GM21619 (cell line): ENCODE data around the gene GYPA.
"Not testable (repeated sequence)": the region's sequence is repeated elsewhere in the genome, so short reads cannot be mapped to it uniquely, and the experiment has no call there.

Source experiments
- ATAC-seq: cut with Tn5 transposase; IDR thresholded peaks from one replicate; pipeline ENCODE4 v1.9.1; 2021; ENCODE audit not compliant: unreplicated experiment

Gene GYPA

DNA sequence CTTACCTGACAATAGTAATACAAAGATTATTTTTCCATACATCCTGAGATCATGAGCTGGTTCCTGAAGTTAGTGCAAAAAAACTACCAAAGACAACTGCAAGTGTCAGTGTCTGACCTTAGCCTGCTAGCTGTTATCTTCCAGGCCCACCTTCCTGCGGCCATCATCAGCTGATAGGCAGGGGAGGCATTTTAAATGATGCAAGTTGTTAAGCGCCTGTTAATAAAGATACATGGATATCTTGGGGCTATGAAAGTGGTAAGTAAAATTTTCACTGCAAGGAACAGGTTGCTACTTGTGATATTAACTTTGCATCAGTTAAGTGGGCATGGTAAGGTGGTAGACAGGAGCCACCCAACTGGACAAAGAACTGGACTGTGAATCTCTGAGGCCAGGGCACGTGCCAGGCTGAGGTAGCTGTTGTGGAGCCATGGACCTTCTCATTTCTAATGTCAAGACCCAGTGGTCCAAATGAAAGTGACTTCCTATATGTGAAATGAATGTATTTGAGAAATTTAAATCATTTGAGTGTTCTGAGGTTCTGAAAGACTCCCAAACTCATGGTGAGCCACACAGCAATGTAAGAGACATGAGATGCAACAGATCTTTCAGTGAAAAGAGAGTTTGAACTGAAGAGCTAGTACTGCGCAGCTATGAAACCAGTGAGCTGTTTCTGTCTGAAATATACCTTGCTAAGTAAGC, at the start of gene GYPA:
Gene GYPA (minus strand): TSS at position 125 of the 702 bp plus-strand sequence. CDS start 83 bp downstream, at position 42.
- ATAC-seq = not testable (repeated sequence)

DNA sequence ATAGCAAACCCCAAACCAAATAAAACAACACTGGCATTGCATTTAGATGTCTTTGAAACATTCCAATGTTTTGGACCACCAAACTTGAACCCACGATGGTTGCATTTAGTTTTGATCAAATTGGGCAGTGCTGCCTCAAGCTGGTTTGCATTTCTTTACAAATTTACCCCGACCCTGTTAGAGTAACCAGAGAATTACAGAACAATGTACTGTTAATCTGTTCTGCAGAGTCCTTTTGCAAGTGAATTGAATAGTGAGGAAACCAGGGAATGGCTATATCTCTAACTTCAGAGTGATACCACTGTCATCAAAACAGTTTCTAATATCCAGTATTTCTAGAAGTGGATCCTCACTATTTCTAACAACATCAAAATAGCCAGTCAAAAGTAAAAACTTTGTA, 49.5 kb upstream of the GYPA start:
- ATAC-seq = no peak

DNA sequence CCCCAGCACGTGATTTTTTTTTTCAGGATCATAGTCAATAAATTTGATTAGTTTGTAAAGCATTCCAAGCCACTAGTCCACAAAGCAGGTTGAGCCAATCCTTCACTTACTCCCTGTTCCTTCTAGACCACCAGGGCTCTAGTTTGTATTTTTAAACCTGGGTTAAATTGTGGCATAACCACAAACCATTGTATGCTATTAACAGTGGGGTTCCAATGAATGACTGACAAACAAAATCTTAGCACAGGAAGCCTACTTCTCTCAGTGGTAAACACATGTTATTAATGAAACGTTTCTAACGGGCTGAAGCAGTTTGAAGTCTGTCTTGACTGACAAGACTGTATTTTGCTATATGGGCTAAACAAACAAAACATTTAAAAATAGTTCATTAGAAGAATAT, 48.6 kb upstream of the GYPA start:
- ATAC-seq = peak; percentile 93

DNA sequence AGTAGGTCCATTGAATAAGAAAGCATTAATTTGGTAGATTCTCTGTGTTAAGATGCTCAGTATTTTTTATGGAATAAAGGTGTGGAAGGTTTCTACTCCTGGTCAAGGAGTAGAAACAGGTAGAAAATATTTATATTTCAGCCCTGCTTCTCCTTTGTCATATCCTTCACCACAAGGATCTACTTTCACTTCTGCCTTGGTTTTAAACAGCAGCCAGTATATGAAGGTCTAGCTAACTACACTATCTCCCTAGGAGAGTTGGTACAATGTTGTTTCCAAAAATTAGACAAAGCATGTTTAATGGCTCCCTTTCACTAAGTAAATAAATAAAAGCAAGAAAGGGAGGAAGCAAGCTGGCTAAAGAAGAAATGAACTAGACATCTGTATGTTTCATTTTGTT, 44.6 kb upstream of the GYPA start:
- ATAC-seq = no peak

DNA sequence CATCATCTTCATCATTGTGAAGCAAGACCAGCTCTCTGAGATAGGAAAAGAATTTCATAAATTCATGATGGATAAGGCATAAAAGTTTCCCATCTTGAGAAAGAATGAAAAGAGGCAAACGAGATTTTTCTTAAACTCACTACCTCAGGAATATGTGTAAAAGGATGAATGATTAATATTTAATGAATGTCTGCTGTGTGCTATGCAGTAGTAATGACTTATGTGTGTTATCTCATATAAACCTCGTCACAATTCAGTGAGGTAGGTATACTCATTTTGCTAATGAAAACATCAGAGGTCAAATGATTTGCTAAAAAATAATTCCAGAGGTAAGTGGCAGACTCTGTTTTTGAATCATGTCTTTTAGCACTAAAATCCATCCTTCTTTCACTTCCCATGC, 42.6 kb upstream of the GYPA start:
- no peak for ATAC-seq

DNA sequence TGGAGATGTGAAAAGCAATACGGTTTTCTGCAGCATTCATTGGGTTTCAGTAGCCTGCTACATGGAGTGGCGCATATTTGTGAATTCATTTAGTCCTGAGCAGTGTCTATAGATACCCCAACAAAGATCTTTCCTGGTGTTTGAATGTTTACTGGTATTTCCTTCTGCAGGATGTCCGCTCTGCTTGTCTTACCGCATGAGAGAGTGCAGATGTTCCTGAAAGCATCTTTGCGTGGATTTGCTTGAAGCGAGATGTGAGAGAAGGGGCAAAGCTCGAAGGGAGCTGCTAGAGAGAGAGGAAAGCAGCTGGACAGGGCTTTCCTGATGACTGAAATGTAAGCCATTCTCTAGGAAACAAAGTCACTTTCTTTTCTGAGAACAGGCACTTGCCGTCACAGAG, 40.9 kb upstream of the GYPA start:
- ATAC-seq = peak; percentile 49

DNA sequence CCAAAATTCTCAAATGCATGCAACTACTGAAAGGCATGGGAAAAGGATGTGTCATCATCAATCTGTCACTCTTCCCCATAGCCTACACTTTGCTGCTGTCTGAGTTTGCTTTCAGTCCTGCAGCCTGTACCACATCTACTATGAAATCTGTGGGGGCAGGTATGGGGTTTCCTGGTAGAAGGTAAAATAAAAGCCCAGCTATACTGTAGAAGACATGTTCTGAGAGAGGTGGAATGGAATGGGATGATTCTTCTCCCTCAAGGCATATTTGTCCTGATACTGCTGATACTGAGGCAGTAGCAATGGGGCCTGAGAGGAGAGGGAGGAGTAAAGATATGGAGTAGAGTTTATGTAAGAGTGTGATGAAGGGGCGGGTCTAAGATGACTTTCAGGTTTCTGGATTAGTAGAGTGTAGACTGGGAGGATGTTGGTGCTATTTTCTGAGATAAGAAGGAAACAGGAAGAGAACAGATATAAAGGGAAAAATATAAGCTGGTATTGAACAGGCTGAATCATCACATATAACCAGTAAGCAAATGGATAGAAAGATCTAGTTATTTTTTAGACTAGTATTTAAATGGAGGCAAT, 38.7 kb upstream of the GYPA start:
- ATAC-seq = no peak

DNA sequence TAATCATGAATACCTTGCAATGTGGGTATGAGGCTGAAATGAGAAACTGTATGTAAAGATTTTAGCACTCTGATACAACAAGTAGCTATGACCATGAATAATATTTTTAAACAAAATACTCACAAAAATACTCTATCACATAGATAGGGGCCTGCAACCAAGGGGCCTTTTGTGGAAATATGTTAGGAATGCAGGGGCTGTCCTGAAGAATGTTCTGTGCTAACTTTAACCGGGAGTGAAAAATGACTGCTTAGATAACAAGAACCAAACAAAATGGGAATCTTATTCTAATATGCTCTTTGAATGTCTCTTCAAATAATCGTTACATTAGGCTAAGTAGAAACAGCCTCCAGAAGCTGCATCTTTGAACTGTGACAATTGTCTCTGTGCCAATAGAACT, 37.9 kb upstream of the GYPA start:
- ATAC-seq = no peak

DNA sequence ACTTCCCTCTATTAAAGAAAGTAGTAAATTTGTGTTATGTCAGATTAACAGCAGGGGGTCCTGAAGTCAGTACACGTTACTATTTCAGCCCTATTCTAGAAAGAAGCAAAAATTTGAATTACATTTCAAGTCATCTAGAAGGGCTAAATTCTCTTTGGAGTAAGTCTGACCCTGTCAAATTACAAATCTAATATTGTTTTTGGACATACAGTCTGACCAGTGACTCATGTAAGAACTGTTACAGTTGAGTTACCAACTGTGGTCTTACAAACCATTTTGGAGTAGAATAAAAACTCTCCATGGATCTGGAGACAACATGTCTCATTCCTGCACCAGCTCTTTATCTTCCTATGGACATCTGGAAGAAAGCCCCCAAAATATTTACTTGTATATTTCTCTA, 36.0 kb upstream of the GYPA start:
- no peak for ATAC-seq

DNA sequence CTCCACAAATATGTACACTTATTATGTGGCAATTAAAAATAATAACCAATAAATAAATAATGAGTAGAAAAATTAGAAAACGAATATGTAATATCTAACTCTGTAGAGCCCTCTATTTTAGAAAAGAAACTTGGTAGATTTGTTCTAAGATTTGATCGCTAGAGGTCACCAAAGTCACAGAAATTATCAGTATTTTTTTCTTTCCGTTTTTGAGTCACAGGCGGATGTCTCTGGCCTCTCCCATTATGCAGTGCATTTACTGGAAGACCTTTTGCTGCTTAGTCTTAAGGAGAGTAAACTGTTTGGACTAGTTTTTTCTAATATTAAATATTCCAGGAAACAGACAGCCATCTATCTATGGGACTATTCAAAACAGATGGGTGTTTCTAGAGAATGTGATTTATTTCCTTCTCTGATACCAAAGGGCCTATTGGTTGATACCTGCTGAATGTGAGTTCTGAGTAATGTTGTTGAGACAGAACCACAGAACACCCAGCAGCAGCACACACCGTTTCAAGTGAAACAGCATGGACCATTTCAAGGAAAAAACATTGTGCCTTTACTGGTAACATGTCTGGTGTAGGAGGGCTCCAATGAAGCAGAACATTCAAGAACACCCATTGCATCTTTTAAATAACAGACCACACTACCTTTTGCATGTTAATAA, 34.0 kb upstream of the GYPA start:
- ATAC-seq = peak; percentile 82

DNA sequence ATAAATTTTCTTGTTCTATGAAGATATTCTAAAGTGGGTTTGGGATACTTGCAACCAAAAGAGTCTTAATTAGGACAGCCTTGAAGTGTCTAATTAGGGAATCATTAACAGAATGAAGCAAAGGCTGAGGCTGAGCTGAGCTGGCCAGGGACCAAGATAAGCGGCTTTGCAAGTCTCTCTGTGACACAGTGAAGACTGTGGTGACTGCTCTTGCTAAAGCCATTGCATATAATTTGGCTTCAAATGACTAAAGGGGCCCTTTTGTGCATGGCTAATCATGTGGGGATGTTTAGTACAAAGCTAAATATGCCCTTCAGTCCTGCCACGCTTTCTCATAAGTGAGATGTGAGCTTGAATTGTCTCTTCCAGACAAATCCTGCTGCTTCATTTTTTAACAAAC, 31.2 kb upstream of the GYPA start:
- ATAC-seq = no peak

DNA sequence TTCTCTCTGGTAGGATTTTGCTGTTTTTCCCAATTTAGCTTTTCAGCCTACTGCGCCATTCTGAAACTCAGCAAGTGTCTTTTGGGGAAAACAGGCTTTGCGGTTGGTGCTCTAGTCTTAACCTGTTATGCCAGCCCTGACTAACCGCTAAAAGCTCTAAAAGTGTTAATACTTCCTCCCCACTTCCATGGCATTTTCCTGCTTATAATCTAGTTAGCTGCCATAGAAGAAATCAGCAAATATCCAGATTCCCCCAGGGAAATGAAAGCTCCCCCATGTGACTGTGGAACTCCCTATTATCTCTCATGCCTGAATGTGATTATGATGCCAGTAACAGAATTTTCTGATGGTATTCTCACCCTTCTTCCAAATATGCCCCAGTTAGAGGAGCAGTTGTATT, 28.7 kb upstream of the GYPA start:
- ATAC-seq = no peak

DNA sequence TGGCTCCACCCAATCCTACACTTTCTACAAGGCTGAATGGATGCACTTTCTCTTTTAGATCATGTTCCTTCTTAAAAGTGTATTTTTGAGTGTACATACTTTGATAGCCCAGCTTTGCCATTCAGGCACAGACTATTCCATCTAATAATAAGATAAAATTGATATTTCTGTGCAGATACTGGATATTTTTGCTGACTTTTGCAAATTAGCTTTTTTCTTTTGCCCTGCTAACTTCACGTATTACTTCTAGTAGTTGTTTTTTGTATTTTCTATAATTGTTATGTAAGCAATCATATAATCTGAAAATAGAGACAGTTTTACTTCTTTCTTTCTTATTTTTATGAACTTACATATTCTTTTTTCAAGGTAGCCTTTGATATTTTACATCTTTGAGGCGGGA, 13.5 kb upstream of the GYPA start:
- no peak for ATAC-seq

DNA sequence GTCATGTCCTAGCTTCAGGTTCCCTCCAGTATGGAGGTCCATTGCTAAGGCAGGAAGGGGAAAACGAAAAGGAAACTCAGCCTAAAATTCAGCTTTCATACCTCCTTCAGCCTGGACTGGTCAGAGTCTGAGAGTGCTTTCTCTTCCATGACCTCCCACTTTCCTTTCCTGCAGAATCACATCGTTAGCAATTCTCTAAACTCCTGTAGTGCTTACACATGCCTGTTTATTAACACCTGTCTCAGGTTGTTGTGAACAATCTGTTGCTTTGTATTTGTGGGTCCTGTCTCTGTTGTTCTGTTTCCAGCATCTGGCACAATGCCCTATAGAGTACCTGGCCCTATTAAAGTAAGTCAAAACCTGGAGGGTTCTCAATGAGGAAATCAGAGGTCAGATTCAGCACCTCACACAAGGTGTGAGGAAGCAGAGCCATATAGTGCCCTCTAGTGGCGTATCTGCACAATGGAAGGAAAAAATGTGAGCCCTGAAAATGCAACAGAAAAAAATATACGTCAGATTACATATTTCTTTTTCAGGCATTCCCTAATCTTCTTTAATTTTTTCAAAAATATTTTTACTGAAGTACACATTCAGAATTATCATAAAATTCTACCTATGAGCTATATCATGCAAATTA, 2.3 kb upstream of the GYPA start:
- peak; percentile 91 for ATAC-seq

DNA sequence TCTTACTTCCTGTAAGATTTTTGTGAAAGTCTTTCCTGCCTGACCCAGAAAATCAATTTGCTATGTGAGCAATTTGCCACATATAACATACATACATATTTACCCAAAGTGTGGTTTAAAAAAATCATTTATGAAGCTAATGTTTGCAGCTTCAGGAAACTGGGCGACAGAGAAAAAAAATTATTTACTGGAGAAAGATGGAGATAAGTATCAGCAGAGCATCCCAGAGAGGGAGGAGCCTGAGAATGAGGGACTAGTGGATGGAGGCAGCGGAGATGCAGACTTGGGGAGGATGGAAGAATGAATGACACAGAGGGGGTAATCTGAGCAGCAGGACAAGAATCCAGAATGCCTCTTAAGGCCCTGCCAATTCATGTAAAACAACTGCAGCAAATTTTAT, 975 bp upstream of the GYPA start:
- ATAC-seq = no peak

DNA sequence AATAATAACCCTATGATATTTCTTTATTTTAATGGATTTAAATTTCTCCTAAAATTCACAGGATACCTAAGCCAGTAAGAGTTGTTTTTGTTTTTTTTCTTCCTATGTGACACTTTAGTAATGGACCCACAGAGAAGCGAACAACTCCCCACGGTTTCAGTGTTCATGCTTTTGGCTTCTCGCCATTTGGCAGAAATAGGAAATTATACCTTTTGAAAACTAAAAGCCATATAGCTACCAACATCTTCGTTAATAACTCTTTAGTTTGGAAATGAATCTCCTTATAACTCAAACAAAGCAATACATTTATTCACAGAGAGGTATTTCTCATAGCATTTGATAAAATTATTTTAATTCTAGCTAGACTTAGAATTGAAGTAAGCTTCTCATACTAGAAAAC, 527 bp downstream of the GYPA start:
- ATAC-seq = not testable (repeated sequence)

DNA sequence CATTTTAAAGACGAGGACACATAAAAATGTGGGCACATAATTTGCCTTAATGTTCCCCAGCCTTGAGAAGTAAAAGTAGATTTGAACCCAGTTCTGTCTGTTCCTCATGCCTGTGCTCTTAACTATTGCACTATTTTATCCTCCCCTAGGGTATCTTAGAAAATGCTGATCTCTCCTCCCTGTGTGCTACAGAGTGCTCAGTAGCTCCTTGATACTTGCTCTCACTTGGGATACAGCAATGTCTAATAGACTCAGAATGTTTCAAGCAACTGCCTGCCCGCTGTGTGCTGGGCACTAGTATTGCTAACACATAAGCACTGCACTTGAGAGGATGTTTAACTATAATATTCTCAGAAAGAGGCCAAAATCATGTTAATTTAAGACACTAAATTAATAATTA, 971 bp downstream of the GYPA start:
- ATAC-seq = not testable (repeated sequence)

DNA sequence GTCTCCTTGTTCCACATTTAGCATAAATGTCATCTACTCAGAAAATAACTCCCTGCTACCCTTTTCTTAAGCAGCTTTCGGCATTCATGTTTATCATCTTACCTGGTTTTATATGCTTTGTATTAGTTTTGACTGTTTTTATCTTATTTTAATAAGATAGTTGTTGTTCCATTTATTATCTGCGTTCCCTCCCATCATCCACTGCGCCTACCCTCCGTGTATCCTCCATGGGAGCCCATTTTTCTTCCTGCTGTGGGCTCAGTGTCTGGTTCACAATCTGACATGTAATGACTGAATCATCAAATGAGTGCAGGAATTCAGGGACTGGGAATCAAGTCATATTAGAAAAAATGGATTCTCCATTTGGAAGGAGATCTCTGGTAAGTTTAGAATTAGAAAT, 2.3 kb downstream of the GYPA start:
- not testable (repeated sequence) for ATAC-seq

DNA sequence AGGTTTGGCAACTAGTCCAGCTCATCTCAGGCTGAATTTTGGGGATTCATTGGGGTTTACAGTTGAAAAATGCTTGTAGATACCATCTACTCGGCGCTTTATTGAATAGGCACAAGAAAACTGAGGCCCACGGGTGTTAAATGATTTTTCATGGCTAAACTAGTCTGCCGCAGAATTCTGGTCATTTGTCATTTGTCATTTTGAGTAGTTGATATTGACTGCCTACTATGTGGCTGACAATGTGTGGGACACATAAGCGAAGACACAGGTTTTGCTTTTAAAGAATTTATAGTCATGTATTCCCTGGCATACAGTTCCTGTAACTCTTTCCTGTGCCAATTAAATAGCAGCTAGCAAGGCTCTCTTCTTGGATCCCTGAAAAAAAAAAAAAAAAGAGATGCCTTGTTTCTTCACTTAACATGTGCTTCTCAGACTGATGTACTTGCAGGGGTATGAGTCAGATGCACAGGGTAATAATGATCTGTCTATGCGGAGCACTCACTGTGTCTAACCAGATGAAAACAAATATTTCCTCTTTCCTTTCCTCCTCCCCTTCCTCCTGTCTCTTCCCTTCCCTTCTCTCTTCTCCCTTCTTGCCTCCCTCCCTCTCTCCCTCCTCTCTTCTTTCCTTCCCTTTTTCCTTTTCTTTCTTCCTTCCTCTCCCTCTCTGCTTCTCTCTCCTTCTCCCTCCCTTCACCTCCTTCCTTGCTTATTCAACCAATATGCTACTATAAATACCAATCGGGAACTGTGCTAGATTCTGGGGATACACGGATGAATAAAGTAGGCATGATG, 3.2 kb downstream of the GYPA start:
- not testable (repeated sequence) for ATAC-seq

DNA sequence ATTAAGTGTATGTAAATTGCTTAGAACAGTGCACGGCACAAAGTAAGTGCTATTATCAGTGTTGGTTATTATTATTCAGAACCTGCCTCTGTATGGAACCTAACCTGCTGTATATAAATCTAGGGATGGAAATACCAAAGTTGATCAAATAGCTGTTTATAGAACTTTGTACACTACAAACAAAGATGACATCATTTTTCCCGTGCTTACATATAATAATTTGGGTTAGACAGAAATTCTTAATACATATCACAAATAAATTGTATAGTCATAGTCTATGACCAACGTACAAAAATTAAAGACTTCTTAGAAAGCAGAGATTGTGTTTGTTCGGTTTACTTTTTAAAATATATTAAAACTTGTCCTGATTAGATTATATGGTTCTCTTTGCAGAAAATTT, 4.3 kb downstream of the GYPA start:
- not testable (repeated sequence) for ATAC-seq

DNA sequence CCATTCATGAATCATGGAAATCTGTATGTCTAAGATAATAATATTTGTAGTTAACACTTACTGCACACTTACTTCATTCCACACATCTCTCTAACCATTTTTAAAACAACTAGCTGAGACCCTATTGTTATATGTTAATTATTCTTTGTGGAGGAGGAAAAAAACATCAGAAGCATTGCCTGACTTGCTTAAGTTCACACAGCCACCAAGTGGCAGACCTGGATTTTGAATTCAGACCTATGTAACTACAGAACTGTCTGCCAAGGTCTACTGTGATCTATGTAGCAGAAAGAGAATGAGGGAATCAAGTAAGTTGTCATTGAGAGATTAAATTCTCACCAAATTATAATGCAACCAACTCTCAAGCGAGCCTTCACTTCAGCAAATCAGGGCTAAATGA, 10.4 kb downstream of the GYPA start:
- not testable (repeated sequence) for ATAC-seq
